ENCODE measurements around the gene PARL.

The PARL gene

DNA sequence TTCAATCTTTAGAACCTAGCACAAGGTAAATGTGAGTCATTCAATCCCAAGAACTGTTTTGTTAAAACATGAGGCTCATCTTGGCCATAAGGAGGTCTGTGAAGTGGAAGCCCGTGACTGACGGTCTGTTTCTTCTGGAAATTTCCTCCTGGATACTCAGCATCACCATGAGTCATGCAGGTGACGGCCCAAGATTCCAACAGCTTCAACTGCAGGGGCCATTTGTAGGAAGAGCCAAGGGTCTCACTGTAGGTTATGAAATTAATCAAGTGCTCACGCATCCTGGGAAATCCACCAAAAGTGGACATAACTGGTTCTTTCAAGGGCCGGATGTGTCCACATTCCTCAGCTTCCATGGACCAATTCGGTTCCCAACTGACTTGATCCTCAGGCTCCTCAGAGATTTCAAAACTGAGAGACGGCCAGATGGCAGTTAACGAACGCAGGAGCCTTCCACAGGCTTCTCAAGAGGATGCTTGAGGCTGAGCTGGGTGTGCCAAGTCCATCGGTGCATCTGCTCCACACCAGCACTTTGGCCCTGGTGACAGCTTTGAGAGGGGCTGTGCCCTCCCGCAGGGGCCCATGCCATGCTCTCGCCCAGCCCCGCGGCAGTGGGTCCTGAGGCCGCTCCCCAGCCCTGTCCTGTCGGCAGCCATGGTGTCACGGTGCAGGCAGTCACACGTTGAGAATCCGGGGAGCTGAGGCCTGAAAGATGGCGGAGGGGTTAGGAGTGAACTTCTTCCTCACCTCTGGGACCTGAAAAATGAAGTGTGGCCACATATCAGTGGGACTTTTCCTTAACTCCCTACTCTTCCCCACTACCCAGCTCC is 67.8 kb downstream of the PARL start:
- TF ChIP-seq, protein P1, sequence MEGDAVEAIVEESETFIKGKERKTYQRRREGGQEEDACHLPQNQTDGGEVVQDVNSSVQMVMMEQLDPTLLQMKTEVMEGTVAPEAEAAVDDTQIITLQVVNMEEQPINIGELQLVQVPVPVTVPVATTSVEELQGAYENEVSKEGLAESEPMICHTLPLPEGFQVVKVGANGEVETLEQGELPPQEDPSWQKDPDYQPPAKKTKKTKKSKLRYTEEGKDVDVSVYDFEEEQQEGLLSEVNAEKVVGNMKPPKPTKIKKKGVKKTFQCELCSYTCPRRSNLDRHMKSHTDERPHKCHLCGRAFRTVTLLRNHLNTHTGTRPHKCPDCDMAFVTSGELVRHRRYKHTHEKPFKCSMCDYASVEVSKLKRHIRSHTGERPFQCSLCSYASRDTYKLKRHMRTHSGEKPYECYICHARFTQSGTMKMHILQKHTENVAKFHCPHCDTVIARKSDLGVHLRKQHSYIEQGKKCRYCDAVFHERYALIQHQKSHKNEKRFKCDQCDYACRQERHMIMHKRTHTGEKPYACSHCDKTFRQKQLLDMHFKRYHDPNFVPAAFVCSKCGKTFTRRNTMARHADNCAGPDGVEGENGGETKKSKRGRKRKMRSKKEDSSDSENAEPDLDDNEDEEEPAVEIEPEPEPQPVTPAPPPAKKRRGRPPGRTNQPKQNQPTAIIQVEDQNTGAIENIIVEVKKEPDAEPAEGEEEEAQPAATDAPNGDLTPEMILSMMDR (conservative IDR thresholded peaks at IDR 0.05) = no peak
- H3K27ac ChIP-seq = no peak overlapping the region

DNA sequence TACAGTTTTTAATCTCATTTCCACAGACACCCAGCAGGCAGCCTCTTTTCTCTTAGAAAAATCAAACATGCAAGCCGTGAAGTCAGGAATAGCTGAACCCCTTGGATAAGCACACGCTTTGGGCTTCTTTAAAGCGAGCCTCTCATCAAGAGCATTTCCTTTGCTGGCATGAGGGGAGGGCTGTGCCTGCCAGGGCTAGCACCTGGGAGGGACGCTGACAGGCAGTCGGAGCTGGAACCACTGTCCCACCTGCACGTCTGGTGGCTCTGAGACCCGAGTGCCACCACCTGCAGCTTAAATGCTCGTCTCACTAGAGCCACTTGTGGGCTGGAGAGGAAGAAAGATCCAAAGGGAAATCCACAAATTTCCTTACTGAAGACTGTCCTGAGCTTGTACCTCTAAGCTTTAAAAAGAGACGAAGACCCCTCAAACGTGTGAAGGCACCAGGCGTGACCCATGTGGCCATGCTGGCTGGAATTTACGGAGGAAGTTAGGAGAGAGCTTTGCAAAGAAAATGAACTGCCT is 68.7 kb downstream of the PARL start:
- TF ChIP-seq, protein P1 (conservative IDR thresholded peaks at IDR 0.05) = no peak
- H3K27ac ChIP-seq = peak overlapping the region; percentile 56

DNA sequence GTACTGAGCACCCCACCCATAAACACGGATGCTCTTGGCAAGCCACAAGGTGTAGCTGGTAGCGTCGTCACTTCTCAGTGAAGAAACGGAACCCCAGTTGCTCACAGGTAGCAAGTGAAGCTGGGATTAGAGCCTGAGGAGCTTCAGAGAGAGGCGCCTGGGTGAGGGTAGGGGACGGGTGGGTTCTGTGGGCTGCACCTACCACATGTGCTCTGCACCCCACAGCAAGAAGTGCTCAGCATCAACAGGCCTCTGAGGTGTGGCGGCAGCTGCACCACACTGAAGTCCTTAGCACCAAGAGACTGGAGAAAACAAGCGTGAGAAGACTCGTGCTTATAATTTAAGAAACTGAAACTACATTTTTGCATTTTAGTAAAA is 69.1 kb downstream of the PARL start:
- TF ChIP-seq, protein P1 (conservative IDR thresholded peaks at IDR 0.05) = no peak
- peak overlapping the region; percentile 56 for H3K27ac ChIP-seq

DNA sequence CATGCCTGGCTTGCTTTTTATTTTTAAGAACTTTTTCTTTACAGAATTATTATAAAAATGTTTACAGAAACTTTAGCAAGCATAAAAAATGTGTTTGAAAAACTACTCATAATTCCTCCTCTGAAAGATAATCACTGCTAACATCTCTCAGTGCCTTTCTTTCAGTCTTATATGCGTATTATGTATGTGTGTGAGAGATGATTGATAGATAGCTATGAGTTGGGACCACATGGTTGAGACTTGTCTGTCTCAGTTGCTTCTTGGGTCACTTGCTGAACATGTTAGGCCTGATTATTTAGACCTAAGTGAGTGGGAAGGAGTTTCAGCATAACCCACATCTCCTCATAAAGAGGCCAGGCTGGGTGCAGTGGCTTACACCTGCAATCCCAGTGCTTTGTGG is 70.4 kb downstream of the PARL start:
- H3K27ac ChIP-seq = peak overlapping the region; percentile 56
- TF ChIP-seq, protein P1 (conservative IDR thresholded peaks at IDR 0.05) = no peak

DNA sequence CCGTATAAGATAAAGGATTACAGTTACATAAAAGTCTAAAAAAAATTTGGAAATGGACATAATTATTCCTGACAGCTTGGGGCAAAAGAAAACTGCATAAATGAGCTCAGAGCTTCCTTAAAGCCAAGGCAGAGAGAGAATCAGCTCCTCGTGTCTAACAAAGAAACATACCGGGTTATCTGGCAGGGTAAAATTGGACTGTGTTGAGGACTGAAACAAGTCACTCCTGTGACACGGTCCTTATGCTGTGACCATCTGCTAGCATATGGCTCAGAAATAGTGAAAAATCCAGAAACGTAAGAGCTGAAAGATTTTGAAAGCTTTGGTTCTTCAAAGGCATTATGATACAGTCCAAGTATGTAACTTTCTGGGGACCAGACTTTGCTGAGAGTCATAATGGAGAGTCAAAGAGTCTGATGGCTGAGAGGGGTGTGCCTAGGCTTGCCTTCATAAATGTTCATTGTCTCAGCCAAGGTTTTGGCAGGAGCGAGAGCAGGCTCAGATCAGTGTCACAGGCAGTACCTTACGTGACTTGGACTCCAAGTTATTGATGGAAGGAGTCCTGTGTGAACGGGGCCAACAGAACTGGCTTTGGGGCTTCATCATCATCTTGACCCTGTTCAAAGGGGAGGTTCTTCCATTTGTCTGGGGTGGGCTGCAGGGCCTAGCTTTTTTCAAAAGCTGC is 71.8 kb downstream of the PARL start:
- no peak overlapping the region for H3K27ac ChIP-seq
- TF ChIP-seq, protein P1 (conservative IDR thresholded peaks at IDR 0.05) = no peak

DNA sequence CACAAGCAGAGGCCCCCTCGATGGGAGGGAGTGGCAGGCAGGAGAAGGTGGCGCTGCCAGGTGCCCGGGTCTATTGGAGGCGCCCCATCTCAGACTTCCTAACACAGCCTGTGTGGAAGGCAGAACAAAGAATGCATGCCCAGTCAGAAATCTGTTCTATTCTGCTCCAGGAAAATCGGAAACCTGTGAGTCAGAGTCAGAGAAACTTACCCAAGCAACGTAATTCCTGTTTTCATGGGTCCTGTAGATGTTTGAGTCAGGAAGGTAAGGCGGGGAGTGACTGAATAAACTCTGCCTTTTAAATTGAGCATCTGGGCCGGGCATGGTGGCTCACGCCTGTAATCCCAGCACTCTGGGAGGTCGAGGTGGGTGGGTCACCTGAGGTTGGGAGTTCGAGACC is 73.0 kb downstream of the PARL start:
- TF ChIP-seq, protein P1 (conservative IDR thresholded peaks at IDR 0.05) = no peak
- H3K27ac ChIP-seq = no peak overlapping the region

All from VCaP (cell line).